ENCODE results near the gene DOCK9. TPM values are rescaled to one million over a fixed set of nuclear protein-coding genes. Genes with fewer than 3 reads are reported as not detected.

DOCK9 gene
- total and polyA plus RNA-seq, 2 donors (not counting 3 experiments of a cell fraction or from before 2014, with no cell fraction given): 147 to 323 TPM

GRCh38 chr13:98962901-98963590, 14.8 kb downstream of the DOCK9 start:
- no peak overlapping the region for H3K4me3 ChIP-seq (replicated peaks in 1 of 3; ENCODE audit: insufficient read depth in 1 of 3, low read depth in 1 of 3, low read length in 3 of 3)
- no peaks in the 10 kb centered on the region for H3K9me1 ChIP-seq (replicated peaks; ENCODE audit: control insufficient read depth, extremely low read depth, insufficient read depth, low read length)
- FAIRE-seq (no peak), DNase-seq (ENCODE audit: low read depth, low spot score) (no peak)
- no peaks in the 10 kb centered on the region for H4K20me1 ChIP-seq (replicated peaks; ENCODE audit: control insufficient read depth, extremely low read depth, insufficient read depth, low read length)
- intact Hi-C loops (cut with micrococcal nuclease): no loop called here
- H3K4me1 ChIP-seq (ENCODE audit: control insufficient read depth, extremely low read depth, insufficient read depth, low read length): peaks cover 39% of the 10 kb centered on the region
- H3K27ac ChIP-seq (ENCODE audit: insufficient read depth, low read depth, low read length): no peak overlapping the region
- dilution Hi-C loops (cut with MboI; ENCODE audit: extremely low pct_ligation_motif_present, low sequenced_read_pairs): no loop called here
- no peak overlapping the region for H2AFZ ChIP-seq (ENCODE audit: low read depth, low read length)
- no peaks in the 10 kb centered on the region for H3K27me3 ChIP-seq (ENCODE audit: control insufficient read depth in 2 of 2, insufficient read depth in 2 of 2, low read length in 2 of 2)
- no peak overlapping the region for H3K9ac ChIP-seq (replicated peaks; ENCODE audit: extremely low read depth, insufficient read depth, low read length)
- ChIA-PET POLR2A (no interaction called here), CTCF (interaction anchor here (1.0 to 2.2 kb wide), 5 partner anchors 9 to 124 kb away, joined by 3 to 8 read pairs (median 4); partner anchors contain the start of gene DOCK9)
- H3K79me2 ChIP-seq (ENCODE audit: control insufficient read depth, insufficient read depth, low read length): peaks cover 92% of the 10 kb centered on the region
- no peak for TF ChIP-seq EZH2 (IDR thresholded peaks at IDR 0.05; ENCODE audit: borderline replicate concordance, low read depth, low read length, severe bottlenecking)
- no peak for TF ChIP-seq POLR2A (IDR thresholded peaks at IDR 0.05; ENCODE audit: low read depth, low read length)
- no peak for TF ChIP-seq POLR2AphosphoS5 (IDR thresholded peaks at IDR 0.05; ENCODE audit: insufficient read depth, low read depth, low read length)
- TF ChIP-seq FOS (IDR thresholded peaks at IDR 0.05; ENCODE audit: borderline replicate concordance, insufficient read depth, low read length): no peak
- no peak for TF ChIP-seq CTCF (IDR thresholded peaks at IDR 0.05; ENCODE audit: extremely low read depth in 1 of 2, insufficient read depth in 1 of 2, low read depth in 1 of 2, low read length in 2 of 2)
- TF ChIP-seq MAX (IDR thresholded peaks at IDR 0.05; ENCODE audit: insufficient read depth, insufficient read length): no peak
- TF ChIP-seq GATA2 (IDR thresholded peaks at IDR 0.05; ENCODE audit: insufficient read depth, insufficient read length, low read depth, low read length): no peak
- no peak for TF ChIP-seq JUN (IDR thresholded peaks at IDR 0.05; ENCODE audit: borderline replicate concordance, insufficient read depth, insufficient read length, low read depth)
- no peak for TF ChIP-seq MYC (IDR thresholded peaks at IDR 0.05; ENCODE audit: low read depth, low read length)
- H3K9me3 ChIP-seq (replicated peaks; ENCODE audit: control insufficient read depth, insufficient read depth, low read length): no peaks in the 10 kb centered on the region
- no peak overlapping the region for H3K4me2 ChIP-seq (ENCODE audit: insufficient read depth, low read length)
- no TSS peak for BruUV-seq (replicated peaks)
- peaks cover 0 to 8% of the 10 kb centered on the region in 2 experiments for H3K36me3 ChIP-seq (ENCODE audit: control insufficient read depth in 2 of 2, extremely low read depth in 1 of 2, insufficient read depth in 2 of 2, low read length in 2 of 2)

Measured in endothelial cell of umbilical vein (primary cell).